DND-41 (cell line): ENCODE data around the gene SPDYE4.

ENCODE experiments used
- ATAC-seq: fragments of 200-7000 bp; cut with Tn5 transposase; 3 replicates; pipeline ENCODE4 v1.9.1; 2021; ENCODE audit warnings: low read depth; ENCODE audit not compliant: insufficient read depth
- DNase-seq: peaks from one replicate; pipeline ENCODE4 v3.0.0-alpha.2; 2020
- H2AFZ ChIP-seq: 2 replicates; pipeline ENCODE4 v1.6.0; 2012; ENCODE audit warnings: low read depth, low read length
- H3K27ac ChIP-seq: 2 replicates; pipeline ENCODE4 v1.5.1; 2012; ENCODE audit warnings: low read length, inconsistent platforms
- H3K27me3 ChIP-seq: fragments of 200-600 bp; sonication (generic); 2 replicates; pipeline ENCODE4 v1.6.0; 2012; ENCODE audit warnings: low read length, mild to moderate bottlenecking, inconsistent platforms; ENCODE audit not compliant: insufficient read depth, poor library complexity
- H3K36me3 ChIP-seq: 2 replicates; pipeline ENCODE4 v1.5.1; 2012; ENCODE audit warnings: low read length, inconsistent platforms; ENCODE audit not compliant: insufficient read depth
- H3K4me1 ChIP-seq: 2 replicates; pipeline ENCODE4 v1.5.1; 2012; ENCODE audit warnings: mild to moderate bottlenecking, low read length; ENCODE audit not compliant: insufficient read depth
- H3K4me2 ChIP-seq: 2 replicates; pipeline ENCODE4 v1.6.0; 2012; ENCODE audit warnings: mild to moderate bottlenecking, moderate library complexity, low read length, inconsistent platforms; ENCODE audit not compliant: insufficient read depth
- H3K4me3 ChIP-seq, 2 experiments: fragments of 200-600 bp in 1 of 2; shearing (Covaris generic) in 1 of 2; 2 replicates each; pipeline ENCODE4 v1.5.1; 2012 to 2016; ENCODE audit warnings: inconsistent platforms in 2 of 2, low read length in 2 of 2, mild to moderate bottlenecking in 2 of 2, low read depth in 1 of 2, moderate library complexity in 1 of 2
- H3K79me2 ChIP-seq: 2 replicates; pipeline ENCODE4 v1.6.0; 2012; ENCODE audit warnings: low read length, inconsistent platforms; ENCODE audit not compliant: insufficient read depth
- H3K9ac ChIP-seq: 2 replicates; pipeline ENCODE4 v1.6.0; 2012; ENCODE audit warnings: low read depth, mild to moderate bottlenecking, inconsistent platforms, low read length, moderate library complexity
- H3K9me3 ChIP-seq: 2 replicates; pipeline ENCODE4 v1.5.1; 2012; ENCODE audit warnings: low read length, moderate library complexity, mild to moderate bottlenecking, inconsistent platforms; ENCODE audit not compliant: insufficient read depth, severe bottlenecking
- H4K20me1 ChIP-seq: 2 replicates; pipeline ENCODE4 v1.6.0; 2012; ENCODE audit warnings: low read length; ENCODE audit not compliant: insufficient read depth
- EZH2 ChIP-seq: IDR thresholded peaks from 3 replicates; pipeline ENCODE4 v1.6.1; 2012; ENCODE audit warnings: borderline replicate concordance, low read depth, mild to moderate bottlenecking, moderate library complexity, low read length, inconsistent platforms; ENCODE audit not compliant: severe bottlenecking
- TF ChIP-seq, protein P1 (sequence below): IDR thresholded peaks from 2 replicates; pipeline ENCODE4 v1.5.1; 2012; ENCODE audit warnings: borderline replicate concordance, low read length, moderate library complexity, mild to moderate bottlenecking; ENCODE audit not compliant: poor library complexity, severe bottlenecking; ENCODE audit errors: extremely low read depth

Gene SPDYE4

DNA sequence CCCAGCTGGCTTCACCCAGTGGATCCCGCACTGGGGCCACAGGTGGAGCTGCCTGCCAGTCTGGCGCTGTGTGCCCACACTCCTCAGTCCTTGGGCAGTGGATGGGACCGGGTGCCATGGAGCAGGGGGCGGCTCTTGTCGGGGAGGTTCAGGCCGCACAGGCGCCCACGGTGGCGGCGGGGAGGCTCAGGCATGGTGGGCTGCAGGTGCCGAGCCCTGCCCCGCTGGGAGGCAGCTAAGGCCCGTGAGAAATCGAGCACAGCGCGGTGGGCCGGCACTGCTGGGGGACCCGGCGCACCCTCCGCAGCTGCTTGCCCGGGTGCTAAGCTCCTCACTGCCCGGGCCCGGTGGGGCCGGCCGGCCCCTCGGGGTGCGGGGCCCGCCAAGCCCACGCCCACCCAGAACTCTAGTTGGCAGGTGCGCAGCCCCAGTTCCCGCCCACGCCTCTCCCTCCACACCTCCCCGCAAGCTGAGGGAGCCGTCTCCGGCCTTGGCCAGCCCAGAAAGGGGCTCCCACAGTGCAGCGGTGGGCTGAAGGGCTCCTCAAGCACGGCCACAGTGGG is 40.3 kb downstream of the SPDYE4 start:
- no peak for ATAC-seq
- Histone ChIP-seq H2AFZ (no peak overlapping the region), H3K4me3 (no peak overlapping the region), H3K4me1 (no peaks in the 10 kb centered on the region), H3K4me2 (no peak overlapping the region), H3K36me3 (no peaks in the 10 kb centered on the region), H3K79me2 (no peaks in the 10 kb centered on the region), H3K9me3 (no peaks in the 10 kb centered on the region), H3K27me3 (no peaks in the 10 kb centered on the region), H4K20me1 (no peaks in the 10 kb centered on the region), H3K9ac (no peak overlapping the region), H3K27ac (no peak overlapping the region)
- no peak for DNase-seq
- TF ChIP-seq EZH2 = no peak
- TF ChIP-seq, protein P1, sequence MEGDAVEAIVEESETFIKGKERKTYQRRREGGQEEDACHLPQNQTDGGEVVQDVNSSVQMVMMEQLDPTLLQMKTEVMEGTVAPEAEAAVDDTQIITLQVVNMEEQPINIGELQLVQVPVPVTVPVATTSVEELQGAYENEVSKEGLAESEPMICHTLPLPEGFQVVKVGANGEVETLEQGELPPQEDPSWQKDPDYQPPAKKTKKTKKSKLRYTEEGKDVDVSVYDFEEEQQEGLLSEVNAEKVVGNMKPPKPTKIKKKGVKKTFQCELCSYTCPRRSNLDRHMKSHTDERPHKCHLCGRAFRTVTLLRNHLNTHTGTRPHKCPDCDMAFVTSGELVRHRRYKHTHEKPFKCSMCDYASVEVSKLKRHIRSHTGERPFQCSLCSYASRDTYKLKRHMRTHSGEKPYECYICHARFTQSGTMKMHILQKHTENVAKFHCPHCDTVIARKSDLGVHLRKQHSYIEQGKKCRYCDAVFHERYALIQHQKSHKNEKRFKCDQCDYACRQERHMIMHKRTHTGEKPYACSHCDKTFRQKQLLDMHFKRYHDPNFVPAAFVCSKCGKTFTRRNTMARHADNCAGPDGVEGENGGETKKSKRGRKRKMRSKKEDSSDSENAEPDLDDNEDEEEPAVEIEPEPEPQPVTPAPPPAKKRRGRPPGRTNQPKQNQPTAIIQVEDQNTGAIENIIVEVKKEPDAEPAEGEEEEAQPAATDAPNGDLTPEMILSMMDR = no peak

DNA sequence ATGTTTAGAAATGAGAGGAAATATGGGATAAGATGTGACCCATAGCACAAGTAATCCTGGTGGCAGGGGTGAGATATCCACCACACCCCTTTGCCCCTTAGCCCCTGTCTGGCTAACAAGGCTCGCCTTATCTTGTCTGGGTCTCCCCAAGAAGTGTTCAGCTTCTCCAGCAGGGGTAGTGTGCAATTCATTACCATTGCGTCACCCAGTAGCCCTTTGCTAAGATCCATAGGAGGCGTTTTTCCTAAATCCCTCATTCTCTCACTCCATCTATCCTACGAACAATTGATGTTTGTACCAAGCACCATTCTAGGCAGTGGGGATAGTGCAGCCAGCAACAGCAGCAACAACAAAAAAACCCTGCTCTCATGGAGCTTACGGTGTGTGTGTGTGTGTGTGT is 44.5 kb downstream of the SPDYE4 start:
- DNase-seq = no peak
- Histone ChIP-seq H3K79me2 (no peaks in the 10 kb centered on the region), H3K4me1 (no peaks in the 10 kb centered on the region), H2AFZ (no peak overlapping the region), H3K9ac (no peak overlapping the region), H3K36me3 (no peaks in the 10 kb centered on the region), H3K27ac (no peak overlapping the region), H4K20me1 (no peaks in the 10 kb centered on the region), H3K4me2 (no peak overlapping the region), H3K4me3 (no peak overlapping the region), H3K9me3 (no peaks in the 10 kb centered on the region), H3K27me3 (no peaks in the 10 kb centered on the region)
- TF ChIP-seq EZH2 = no peak
- TF ChIP-seq, protein P1 = no peak
- ATAC-seq = no peak

DNA sequence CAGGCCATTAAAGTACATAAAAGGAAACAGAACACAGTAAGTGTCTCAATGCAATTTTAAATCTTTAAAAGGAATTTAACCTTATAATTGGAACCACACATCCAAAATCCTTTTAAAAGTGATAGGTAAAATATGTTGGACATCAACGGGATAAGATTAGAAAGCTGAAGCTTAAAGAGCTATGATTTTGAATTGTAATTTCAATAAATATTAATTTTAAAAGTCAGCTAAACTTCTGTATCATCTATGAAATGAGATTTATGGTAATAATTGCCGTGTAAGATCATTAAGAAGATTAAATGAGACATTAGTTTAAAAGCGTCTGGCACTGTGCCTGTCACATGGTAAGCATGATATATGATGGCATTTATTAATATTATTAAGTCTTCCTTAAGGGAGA is 45.0 kb downstream of the SPDYE4 start:
- H3K27ac ChIP-seq = no peak overlapping the region
- no peaks in the 10 kb centered on the region for H3K27me3 ChIP-seq
- H3K79me2 ChIP-seq = no peaks in the 10 kb centered on the region
- TF ChIP-seq, protein P1 = no peak
- no peak for TF ChIP-seq EZH2
- H3K4me2 ChIP-seq = no peak overlapping the region
- H3K9ac ChIP-seq = no peak overlapping the region
- DNase-seq (no peak), ATAC-seq (no peak)
- no peaks in the 10 kb centered on the region for H4K20me1 ChIP-seq
- H3K9me3 ChIP-seq = no peaks in the 10 kb centered on the region
- no peak overlapping the region for H2AFZ ChIP-seq
- H3K36me3 ChIP-seq = no peaks in the 10 kb centered on the region
- no peaks in the 10 kb centered on the region for H3K4me1 ChIP-seq
- no peak overlapping the region for H3K4me3 ChIP-seq

DNA sequence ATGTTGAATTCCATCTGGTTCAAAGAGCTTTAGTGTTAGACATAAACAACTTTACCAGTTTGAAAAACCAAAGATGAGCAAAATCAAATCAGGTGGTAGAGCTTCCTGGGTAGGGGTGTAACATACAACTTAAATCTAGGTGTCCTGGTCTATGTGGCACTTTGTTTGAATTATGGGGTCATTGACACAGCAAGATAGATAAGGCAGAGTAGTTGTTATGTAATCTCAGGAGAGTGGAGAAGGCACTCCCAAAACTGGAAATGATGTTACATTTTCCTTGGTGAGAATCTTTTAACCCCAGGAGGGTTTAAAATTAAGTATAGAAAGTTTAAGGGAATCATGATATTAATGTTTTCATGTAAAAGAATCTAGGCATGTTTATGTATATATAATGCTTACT is 45.6 kb downstream of the SPDYE4 start:
- H3K79me2 ChIP-seq = no peaks in the 10 kb centered on the region
- H3K36me3 ChIP-seq = no peaks in the 10 kb centered on the region
- H3K4me1 ChIP-seq = no peaks in the 10 kb centered on the region
- H3K27ac ChIP-seq = no peak overlapping the region
- H3K4me3 ChIP-seq = no peak overlapping the region
- ATAC-seq (no peak), DNase-seq (no peak)
- no peak overlapping the region for H2AFZ ChIP-seq
- no peaks in the 10 kb centered on the region for H3K27me3 ChIP-seq
- no peak overlapping the region for H3K4me2 ChIP-seq
- TF ChIP-seq, protein P1 = no peak
- TF ChIP-seq EZH2 = no peak
- H4K20me1 ChIP-seq = no peaks in the 10 kb centered on the region
- no peak overlapping the region for H3K9ac ChIP-seq
- no peaks in the 10 kb centered on the region for H3K9me3 ChIP-seq
